MM.1S (cell line): Measurements from ENCODE around the gene KLHDC10.

Experiments used
- DNase-seq: peaks from one replicate; pipeline ENCODE4 v3.0.0-alpha.2; 2015
- H2AFZ ChIP-seq: fragments of 300-600 bp; sonication (generic); 2 replicates; pipeline ENCODE4 v1.6.0; 2016; ENCODE audit warnings: antibody characterized with exemption, low read length
- H3F3A ChIP-seq: fragments of 300-600 bp; sonication (generic); 2 replicates; pipeline ENCODE4 v1.6.1; 2016; ENCODE audit warnings: mild to moderate bottlenecking, antibody characterized with exemption, low read length, moderate library complexity, mixed read lengths; ENCODE audit not compliant: insufficient read depth
- H3K27ac ChIP-seq: fragments of 300-600 bp; sonication (generic); 2 replicates; pipeline ENCODE4 v1.5.1; 2016; ENCODE audit warnings: mild to moderate bottlenecking, low read length
- H3K27me3 ChIP-seq: fragments of 300-600 bp; sonication (generic); replicated peaks from 2 replicates; pipeline ENCODE4 v1.6.0; 2016; ENCODE audit warnings: low read length; ENCODE audit not compliant: insufficient read depth
- H3K36me3 ChIP-seq: fragments of 300-600 bp; sonication (generic); replicated peaks from 2 replicates; pipeline ENCODE4 v1.6.1; 2016; ENCODE audit warnings: mild to moderate bottlenecking, low read length, mixed read lengths; ENCODE audit not compliant: insufficient read depth
- H3K4me1 ChIP-seq: fragments of 300-600 bp; sonication (generic); 2 replicates; pipeline ENCODE4 v1.6.1; 2016; ENCODE audit warnings: low read length, mixed read lengths
- H3K4me2 ChIP-seq: fragments of 300-600 bp; sonication (generic); 2 replicates; pipeline ENCODE4 v1.6.0; 2016; ENCODE audit warnings: low read depth, low read length
- H3K4me3 ChIP-seq: fragments of 300-600 bp; sonication (generic); 2 replicates; pipeline ENCODE4 v1.5.1; 2016; ENCODE audit warnings: low read length, mixed read lengths
- H3K79me2 ChIP-seq: fragments of 300-600 bp; sonication (generic); 2 replicates; pipeline ENCODE4 v1.6.1; 2016; ENCODE audit warnings: mixed run types, low read length, mixed read lengths
- H3K9ac ChIP-seq: fragments of 300-600 bp; sonication (generic); 2 replicates; pipeline ENCODE4 v1.6.1; 2016; ENCODE audit warnings: low read length, mixed read lengths
- H3K9me2 ChIP-seq: fragments of 300-600 bp; sonication (generic); replicated peaks from 2 replicates; pipeline ENCODE4 v1.6.1; 2016; ENCODE audit warnings: mild to moderate bottlenecking, low read length, mixed read lengths; ENCODE audit not compliant: insufficient read depth
- H3K9me3 ChIP-seq: fragments of 300-600 bp; sonication (generic); replicated peaks from 2 replicates; pipeline ENCODE4 v1.6.1; 2016; ENCODE audit warnings: mild to moderate bottlenecking, low read length, mixed read lengths; ENCODE audit not compliant: insufficient read depth
- H4K20me1 ChIP-seq: fragments of 300-600 bp; sonication (generic); 2 replicates; pipeline ENCODE4 v1.6.1; 2016; ENCODE audit warnings: mild to moderate bottlenecking, low read length, moderate library complexity, mixed read lengths; ENCODE audit not compliant: insufficient read depth
- CTCF ChIP-seq: fragments of 300-600 bp; sonication (generic); IDR thresholded peaks from 2 replicates; pipeline ENCODE4 v1.5.1; 2016; ENCODE audit warnings: antibody characterized with exemption, low read length, mixed read lengths
- EZH2 ChIP-seq: fragments of 300-600 bp; sonication (generic); optimal IDR thresholded peaks from 2 replicates; pipeline ENCODE3; 2017; ENCODE audit warnings: low read depth, mild to moderate bottlenecking, antibody characterized with exemption, low read length, mixed read lengths
- EZH2phosphoT487 ChIP-seq: fragments of 300-600 bp; sonication (generic); IDR thresholded peaks from 2 replicates; pipeline ENCODE4 v1.6.1; 2018; ENCODE audit warnings: antibody characterized with exemption, low read length

Gene KLHDC10

GRCh38 chr7:130154501-130155317 lies 84.4 kb downstream of the KLHDC10 start:
- H3K4me1 ChIP-seq = no peaks in the 10 kb centered on the region
- no peak overlapping the region for H3K27ac ChIP-seq
- H4K20me1 ChIP-seq = no peaks in the 10 kb centered on the region

GRCh38 chr7:130156140-130156539 lies 85.8 kb downstream of the KLHDC10 start:
- TF ChIP-seq EZH2phosphoT487 (no peak), CTCF (no peak), EZH2 (no peak)
- no peaks in the 10 kb centered on the region for H4K20me1 ChIP-seq

More at GRCh38 chr7:130154501-130155317, 84.4 kb downstream of the KLHDC10 start:
- Histone ChIP-seq H3K9ac (no peak overlapping the region), H3K79me2 (no peaks in the 10 kb centered on the region), H3K36me3 (no peaks in the 10 kb centered on the region), H2AFZ (no peak overlapping the region), H3K27me3 (no peaks in the 10 kb centered on the region), H3K9me2 (no peaks in the 10 kb centered on the region), H3F3A (no peaks in the 10 kb centered on the region), H3K4me2 (no peak overlapping the region), H3K4me3 (no peak overlapping the region), H3K9me3 (no peaks in the 10 kb centered on the region)
- TF ChIP-seq CTCF (peak; percentile 46), EZH2phosphoT487 (no peak)
- DNase-seq = no peak

GRCh38 chr7:130157700-130158099 lies 87.4 kb downstream of the KLHDC10 start:
- no peak for DNase-seq
- H3K27ac ChIP-seq = no peak overlapping the region
- H3K9ac ChIP-seq = no peak overlapping the region
- no peaks in the 10 kb centered on the region for H3K9me3 ChIP-seq
- no peaks in the 10 kb centered on the region for H4K20me1 ChIP-seq
- H3K27me3 ChIP-seq = no peaks in the 10 kb centered on the region
- no peaks in the 10 kb centered on the region for H3K4me1 ChIP-seq
- no peak for TF ChIP-seq CTCF
- no peak overlapping the region for H2AFZ ChIP-seq
- H3K4me3 ChIP-seq = no peak overlapping the region
- no peaks in the 10 kb centered on the region for H3K36me3 ChIP-seq
- H3K4me2 ChIP-seq = no peak overlapping the region
- no peaks in the 10 kb centered on the region for H3K79me2 ChIP-seq
- no peaks in the 10 kb centered on the region for H3F3A ChIP-seq
- H3K9me2 ChIP-seq = no peaks in the 10 kb centered on the region

More at GRCh38 chr7:130156140-130156539, 85.8 kb downstream of the KLHDC10 start:
- no peaks in the 10 kb centered on the region for H3K27me3 ChIP-seq
- H3K9me2 ChIP-seq = no peaks in the 10 kb centered on the region
- no peaks in the 10 kb centered on the region for H3K4me1 ChIP-seq
- H3K4me3 ChIP-seq = no peak overlapping the region
- no peak for DNase-seq
- no peak overlapping the region for H3K9ac ChIP-seq
- no peaks in the 10 kb centered on the region for H3K36me3 ChIP-seq
- H3K27ac ChIP-seq = no peak overlapping the region
- H3K79me2 ChIP-seq = no peaks in the 10 kb centered on the region
- no peaks in the 10 kb centered on the region for H3F3A ChIP-seq
- H2AFZ ChIP-seq = no peak overlapping the region
- H3K9me3 ChIP-seq = no peaks in the 10 kb centered on the region
- H3K4me2 ChIP-seq = no peak overlapping the region
